HG02571 (cell line): ENCODE results near the gene PBRM1.

Experiments
- ATAC-seq: cut with Tn5 transposase; IDR thresholded peaks from one replicate; pipeline ENCODE4 v1.9.1; 2021; ENCODE audit warnings: mild to moderate bottlenecking, moderate library complexity; ENCODE audit not compliant: unreplicated experiment

Gene PBRM1

DNA sequence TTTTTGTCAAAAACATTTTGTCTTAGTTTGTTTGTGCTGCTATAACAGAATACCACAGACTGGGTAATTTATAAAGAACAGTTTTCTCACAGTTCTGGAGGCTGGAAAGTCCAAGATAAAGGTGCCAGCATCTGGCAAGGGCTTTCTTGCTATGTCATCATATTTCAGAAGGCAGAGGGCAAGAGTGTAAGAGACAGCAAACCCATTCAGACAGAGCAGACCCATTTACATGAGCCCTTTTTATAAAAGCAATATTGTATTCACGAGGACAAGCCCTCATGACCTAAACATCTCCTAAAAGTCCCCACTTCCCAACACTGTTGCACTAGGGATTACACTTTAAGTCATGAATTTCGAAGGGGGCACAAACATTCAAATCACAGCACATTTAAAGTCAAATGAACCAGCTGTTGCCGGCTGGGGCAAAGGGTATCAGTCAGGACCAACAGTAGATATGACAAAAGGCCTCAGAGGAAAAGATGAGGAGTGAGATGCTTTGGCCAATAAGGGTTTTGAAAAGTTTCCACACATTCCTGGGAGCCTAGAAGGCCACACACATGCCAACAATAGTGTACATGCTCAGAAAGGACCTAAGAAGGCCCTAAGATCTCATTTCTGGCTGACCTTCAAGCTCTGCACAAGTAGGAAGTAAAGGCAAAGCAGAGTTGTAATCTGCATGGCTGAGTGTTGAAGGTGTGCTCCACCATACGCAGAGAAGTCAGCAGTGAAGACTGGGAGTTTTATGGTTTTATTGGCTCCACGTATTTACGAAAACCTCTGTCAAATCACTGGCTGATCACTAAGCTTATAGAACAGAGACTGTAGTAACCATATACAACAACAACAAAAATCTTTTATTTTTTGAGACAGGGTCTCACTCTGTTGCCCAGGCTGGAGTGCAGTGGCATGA, 111.4 kb downstream of the PBRM1 start:
- ATAC-seq: no peak

DNA sequence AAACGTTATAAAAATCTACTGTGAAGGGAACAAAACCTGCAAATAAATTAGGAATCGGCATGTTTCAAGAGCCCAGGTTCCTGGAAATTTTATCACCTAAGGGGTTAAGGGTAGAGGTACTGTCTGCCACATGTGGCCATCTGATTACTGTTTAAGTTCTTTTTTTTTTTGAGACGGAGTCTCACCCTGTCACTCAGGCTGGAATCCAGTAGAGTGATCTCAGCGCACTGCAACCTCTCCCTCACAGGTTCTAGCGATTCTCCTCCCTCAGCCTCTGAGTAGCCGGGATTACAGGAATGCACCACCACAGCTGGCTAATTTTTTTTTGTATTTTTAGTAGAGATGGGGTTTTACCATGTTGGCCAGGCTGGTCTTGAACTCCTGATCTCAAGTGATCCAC, 113.5 kb downstream of the PBRM1 start:
- no peak for ATAC-seq

DNA sequence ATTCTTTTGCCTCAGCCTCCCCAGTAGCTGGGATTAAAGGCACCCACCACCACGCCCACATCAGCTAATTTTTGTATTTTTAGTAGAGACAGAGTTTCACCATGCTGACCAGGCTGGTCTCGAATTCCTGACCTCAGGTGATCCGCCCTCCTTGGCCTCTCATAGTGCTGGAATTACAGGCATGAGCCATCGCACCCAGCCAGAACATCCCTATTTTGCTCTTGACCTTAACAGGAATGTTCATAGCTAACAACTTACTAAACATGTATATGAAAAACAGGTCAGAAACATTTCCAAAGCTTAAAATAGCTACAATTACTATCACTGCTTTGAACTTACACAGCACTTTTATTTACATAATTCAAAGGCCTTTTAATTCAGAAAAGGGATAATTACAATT, 115.6 kb downstream of the PBRM1 start:
- ATAC-seq: no peak

DNA sequence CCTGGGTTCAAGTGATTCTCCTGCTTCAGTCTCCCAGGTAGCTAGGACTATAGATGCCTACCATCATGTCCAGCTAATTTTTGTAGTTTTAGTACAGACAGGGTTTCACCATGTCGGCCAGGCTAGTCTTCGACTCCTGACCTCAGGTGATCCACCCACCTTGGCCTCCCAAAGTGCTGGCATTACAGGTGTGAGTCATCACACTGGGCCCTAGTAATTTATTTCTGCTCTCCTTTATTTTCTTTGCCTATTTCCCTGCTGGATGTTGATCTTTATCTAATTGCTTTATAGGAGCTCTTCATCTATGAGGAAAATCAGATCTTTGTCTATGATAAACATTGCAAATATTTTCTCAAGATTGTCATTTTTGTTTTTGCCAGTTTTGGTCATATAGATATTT, 117.6 kb downstream of the PBRM1 start:
- ATAC-seq: no peak

DNA sequence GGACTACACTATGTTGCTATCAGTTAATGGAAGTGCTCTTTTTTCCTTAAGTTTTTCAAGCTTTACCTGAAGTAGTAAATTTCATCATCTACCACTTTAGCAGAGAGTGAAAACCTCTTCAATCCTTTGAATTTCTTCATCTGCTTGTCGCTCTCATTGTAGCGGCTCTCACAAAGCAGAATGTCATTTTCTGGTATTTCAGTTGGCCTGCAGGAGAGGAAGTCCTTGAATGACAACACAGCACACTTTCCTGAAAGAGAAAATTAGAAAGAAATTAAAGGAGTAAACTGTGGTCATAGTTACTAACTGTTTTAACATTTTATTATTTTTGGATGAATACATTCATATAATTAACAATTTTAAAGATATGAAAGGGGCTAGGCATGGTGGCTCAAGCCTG, 121.7 kb downstream of the PBRM1 start:
- no peak for ATAC-seq

DNA sequence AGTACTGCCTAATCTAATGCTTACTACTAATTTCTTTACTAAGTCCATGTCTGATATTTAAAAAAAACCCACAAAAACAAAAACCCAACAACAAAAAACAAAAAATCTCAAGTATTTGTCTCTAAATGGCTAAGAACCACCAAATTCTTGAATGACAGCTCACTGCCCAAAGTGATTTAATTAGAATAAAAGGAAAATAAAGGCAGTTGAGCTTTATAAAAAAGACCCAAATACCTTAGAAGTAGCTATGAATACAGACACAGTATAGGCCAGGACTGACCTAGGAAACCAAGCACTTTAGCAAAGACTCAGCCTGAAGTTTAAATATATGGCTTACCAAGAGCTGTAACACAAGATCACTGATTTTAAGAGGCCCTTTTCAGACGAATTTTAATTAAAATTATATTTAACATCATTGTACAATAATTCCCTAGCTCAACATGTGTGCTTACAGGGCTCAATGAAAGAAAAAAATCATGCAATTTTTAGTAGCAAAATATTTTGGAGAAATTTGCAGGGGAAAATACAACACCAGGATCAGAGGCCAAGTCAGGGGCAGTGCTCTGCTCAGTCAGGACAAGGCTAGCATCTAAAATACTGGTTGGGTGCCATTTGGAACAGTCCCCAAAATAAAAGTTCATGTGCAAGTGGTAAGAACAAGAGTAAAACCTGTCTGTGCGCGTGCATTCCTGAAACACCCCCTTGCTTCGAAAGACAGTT, 124.5 kb downstream of the PBRM1 start:
- ATAC-seq: no peak

DNA sequence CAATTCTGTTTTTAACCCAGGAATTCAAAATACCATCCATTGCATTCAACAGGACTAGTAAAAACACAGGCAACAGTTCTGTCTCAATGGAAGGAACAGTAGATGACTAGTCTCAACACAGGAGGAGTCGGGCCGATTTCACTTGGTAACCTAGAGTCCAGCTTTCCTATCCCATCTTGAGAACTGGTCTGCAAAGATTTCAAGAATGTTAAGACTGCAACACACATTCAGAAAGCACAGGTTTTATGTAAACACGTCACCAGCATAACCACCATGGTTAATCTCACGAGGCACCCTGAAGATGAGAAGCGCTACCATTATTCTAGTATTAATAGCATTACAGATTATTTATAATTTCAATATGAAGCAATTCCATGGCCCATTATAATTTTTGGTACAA, 127.3 kb downstream of the PBRM1 start:
- ATAC-seq: no peak

DNA sequence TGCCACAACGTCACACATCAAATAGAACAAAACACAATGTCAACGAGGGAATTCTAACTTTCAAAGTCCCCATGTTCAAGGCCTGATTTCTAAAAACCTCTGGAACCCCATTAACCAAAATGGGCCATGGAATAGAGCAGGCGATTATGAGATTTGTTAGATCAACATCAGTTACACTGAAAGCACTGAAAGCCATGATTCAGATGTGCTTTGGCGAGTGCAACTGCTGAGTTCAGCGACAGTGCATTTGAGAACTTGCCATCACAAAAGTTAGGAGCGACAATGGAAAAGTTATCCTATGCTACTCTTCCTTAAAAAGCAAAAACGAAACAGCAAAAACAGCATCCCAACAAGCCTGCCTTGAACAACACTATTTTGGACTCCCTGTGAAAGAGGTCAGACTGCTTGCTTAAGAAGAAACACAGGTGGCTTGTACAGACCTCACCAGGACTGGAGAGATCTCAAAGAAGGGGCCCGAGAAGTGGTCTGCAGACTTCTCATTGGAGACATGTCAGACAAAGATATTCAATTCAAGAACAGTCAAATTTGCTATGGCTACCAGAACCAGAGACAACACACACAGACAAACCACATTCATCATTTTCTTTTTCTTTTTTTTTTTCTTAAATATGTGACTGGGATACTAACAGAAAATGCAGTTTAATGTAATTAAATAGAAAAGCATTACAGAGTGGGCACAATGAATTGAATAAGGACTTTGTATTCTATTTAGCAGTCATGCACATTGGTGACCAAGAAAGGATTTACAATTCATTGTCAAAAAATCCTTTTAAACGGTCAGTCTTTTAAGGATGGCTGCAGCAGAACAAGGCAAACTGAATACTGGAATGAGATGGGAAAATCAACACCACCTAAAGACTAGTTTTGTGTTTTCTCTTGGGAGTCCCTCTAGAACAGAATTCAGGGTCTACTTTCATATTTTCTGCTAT, 128.4 kb downstream of the PBRM1 start:
- ATAC-seq: no peak

DNA sequence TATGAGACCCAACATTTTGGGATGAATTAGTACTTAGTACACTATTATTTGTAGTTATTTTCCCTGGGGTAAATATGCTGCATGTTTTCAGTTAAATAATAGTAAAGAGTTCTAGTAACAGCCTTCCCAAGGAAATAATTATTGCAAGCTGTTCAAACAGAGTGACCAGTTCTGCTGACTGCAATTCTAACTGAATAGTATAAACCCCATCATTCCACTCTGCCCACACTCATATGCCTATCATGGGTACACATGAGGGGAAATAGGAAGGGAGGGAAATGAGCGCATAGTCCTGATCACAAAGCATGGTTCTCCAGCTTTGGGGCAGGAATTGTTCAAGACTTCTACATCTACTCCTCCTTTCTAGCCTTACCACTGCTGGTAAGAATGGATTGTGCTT, 130.7 kb downstream of the PBRM1 start:
- no peak for ATAC-seq

DNA sequence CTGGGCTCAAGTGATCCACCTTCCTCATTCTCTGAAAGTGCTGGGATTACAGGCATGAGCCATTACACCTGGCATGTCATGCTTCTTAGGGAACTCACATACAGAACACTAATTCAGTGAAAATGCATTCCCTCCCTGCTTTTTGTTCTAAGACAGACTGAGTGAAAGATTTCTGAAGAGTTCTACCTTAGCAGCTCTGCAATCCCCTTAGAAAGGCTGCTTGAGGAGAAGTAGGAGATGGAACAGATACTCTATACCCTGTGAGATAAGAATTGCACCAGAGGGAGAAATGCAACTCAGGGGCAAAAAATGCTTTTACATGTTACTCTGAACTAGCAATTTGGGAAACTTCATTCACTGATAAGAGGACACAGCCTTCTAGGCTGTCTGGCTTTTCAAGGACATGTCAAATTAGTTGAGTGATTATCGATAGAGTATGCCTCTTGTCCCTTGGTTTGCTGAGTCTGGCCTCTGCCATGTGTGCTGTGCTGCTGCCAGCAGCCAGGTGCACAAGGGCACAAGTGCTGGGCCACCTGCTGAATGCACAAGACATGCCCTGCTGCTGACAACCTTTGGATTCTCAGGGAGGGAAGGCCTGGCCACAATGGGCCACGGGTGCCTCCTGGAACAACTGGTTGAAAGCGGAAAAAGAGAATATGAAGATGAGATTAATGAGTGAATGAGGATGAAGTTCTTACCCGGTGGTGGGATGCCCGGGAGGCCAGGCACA, 131.5 kb downstream of the PBRM1 start:
- no peak for ATAC-seq

DNA sequence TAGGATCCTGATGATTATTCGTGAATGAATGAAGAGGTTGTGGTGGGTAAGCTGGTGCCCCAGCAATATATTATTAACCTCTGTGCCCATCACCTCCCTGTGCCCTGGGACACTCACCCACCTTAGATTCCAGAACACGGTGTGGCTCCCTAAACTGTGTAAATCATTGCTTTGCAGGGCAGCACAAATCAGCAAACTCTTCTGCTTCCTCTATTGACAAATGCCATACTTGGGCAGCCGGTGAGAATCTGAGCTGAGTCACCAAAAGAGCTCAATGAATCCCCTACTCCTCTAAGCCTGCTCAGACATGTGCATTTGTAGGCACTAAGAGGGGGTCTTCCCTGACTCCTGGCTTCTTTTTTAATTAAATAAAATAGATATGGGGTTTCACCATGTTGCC, 133.6 kb downstream of the PBRM1 start:
- no peak for ATAC-seq

DNA sequence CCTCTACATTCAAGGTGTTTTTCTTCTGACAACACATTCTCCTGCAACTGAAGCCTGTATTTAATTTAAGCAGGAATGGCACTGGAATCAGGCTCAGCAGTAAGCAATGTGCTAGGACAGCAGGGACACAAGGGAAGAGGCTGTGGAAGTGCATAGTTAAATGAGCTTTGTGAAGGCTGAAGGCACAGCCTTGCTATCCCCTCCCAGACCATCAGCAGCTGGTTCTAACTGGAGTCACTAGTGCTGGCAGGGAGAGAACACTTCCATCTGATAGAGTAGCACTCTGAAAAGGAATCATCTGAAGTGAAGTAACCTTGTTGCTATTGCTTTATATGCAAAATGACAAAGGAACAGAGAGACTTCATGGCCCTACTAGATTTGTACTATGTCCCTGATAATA, 134.6 kb downstream of the PBRM1 start:
- ATAC-seq: no peak

DNA sequence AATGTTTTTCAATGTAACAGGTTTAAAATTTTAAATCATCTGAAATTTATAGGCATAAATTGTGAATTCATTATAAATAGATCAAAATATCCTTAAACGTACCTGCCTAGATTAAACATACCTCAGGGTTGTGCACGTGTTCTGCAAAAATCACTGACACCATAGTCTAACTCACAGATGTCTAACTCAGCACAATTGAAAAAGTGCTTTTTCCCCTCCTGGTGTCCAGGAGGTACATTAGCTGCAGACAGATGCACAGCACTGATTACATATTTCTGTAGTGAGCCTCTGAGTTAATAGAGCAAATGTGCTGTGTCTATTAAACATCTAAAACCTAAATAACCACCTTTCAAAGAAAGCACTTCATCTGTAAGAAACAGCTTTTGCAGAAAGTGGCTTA, 138.6 kb downstream of the PBRM1 start:
- ATAC-seq: no peak

DNA sequence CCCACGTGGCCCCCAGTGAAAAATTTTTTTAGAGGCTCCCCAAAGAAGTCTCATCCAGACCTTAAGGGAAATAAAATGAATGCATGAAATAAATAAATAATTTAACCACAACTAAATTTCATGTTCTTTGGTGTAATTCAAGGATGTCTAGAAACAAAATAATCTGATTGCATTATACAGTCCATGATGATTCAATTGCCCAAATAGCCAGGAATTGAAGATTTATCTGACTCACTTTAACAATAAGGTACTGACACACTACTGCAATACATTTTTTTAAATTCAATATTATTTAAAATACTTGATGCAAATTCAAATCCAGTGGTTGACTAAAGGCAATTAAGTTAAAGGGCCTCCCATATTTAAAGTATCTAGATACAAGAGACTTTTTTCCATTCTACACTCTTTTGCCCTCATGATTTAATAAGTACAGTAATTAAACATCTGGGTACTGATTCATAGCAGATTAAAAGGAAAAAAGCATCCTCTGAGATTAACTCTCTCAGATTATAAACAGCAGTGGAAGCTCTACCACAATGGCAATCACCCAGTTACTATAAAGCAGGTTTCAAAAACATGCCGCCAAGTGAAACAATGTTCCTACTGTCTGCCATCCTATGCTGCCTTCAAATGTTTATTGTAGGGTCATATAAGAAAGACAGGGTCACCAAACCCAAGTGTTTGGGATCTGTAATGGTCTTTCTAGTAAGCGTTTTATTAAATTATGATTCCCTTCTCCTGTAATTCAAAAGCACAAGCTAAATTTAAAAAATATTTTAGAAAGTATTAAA, 139.4 kb downstream of the PBRM1 start:
- no peak for ATAC-seq

DNA sequence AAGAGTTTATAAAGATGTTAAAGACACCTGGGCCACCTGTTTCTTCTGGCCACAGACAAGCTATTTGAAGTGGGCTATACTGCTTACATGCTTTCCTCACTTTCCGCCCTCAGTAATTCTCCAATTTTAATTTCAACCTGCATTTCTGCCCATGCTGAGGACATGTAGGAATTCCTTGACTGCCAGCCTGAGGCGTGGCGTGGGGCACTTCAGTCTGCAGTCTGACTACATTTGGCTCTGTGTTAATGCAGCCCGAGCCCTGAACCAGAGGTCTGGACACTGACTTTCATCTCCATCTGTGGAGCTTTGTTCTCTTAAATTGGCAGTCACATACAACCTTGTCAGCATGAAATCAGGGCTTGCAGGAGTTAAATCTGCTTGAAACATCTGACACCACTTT, 140.8 kb downstream of the PBRM1 start:
- no peak for ATAC-seq

DNA sequence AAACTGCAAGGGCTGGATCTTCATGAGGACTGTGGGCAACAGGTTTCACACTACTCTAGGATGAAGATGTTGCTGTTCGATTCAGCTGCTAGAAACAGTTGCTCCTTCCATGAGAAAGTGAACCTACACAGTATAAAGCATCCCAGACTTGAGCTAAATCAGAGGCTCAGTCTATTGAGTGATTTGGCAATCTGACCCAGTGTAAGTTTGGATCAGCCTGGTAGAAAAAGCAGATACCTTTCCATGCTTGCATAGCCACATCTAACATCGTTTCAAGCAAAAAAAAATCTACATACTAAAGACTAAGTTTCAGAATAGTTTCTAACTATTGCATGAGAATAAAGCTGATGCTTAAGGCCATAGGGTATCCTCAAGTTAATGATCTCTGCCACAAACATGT, 144.7 kb downstream of the PBRM1 start:
- no peak for ATAC-seq

DNA sequence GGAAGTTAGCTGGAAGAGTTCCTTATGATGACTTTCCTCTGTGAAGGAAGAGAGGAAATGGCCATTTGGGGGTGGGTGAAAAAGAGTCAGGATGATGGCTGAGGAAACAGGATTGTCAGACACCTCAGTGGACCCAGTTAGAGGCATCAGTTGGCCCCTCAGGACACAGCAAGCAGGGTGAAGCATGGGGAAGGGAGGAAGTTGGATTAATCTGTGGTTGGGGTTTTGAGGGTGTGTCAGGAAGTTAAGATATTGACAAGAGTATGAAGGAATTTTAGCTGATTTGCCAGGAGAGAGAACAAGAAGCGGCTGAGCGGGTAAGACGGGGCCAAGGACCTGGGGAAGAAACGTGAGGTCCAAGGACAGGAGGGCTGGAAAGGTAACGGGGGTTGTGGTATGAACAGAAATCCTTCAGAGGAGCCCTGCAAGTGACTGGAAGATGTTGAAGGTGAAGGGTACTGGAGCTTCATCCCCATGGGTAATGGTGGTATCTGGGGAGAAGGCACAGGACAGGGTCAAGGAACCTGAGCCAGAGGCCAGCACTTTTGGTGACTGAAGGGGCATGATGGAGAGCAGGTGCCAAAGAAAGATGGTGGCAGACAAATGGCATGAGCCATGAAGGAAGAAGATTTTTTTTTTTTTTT, 146.6 kb downstream of the PBRM1 start:
- no peak for ATAC-seq

DNA sequence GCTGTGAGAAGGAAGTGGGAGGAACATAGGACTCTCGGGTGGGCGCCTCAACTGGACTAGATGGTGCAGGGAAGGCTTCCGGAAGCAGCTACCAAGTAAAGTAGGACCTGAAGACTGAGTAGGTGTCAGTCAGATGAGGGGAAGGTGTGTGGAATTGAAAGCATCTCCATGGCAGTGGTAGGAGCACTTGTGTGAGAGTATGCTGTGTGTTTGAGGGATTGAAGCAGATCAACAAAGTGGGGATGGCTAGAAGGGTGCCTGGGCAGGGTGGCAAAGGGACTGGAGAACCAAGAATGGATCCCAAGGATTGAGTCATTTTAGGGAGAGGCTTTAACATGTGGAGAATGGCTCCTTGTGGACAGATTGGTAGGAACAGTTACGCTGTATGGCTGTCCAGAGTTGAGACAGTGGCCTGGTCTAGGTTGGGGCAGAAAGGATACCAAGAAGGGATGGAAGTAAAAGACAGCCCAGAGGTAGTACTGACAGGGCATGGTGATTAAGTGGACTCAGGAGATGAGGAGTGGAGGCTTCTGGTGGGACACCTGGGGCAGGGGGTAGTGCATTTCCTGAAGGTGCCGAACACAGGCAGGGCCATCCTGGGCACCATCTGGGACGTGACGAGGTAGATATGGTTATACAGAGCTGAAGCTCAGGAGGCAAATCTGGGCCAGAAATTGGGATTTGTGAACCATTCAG, 147.8 kb downstream of the PBRM1 start:
- ATAC-seq: no peak

DNA sequence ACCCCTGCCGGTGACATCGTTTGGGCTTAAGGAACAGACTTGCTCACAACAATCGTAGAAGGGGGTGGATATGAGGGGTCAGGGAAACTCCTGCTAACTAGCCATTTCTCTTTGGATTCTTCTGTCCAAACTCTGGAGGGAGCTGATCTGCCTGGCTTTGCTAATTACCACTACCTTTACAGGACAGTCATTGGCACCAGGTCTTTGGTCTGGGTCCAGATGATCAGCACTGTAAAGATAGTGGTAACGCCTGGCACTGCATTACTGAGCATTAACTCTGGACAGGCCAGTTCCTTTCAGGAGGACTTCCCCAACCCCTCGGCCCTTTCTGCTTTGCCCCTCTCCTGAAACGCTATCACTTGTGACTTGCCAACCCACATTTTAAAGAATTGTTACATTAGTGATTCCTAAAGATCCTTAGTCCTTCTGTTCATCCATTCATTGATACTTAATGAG, 148.5 kb downstream of the PBRM1 start:
- no peak for ATAC-seq
